KMS-11 (cell line): Measurements from ENCODE around the gene ANXA2.

Experiments
- H2AFZ ChIP-seq: fragments of 200-600 bp; sonication (generic); 2 replicates; pipeline ENCODE4 v1.6.1; 2016; ENCODE audit warnings: antibody characterized with exemption, mixed run types, low read depth
- H3K27ac ChIP-seq: fragments of 200-600 bp; sonication (generic); 2 replicates; pipeline ENCODE4 v1.6.1; 2016; ENCODE audit warnings: mild to moderate bottlenecking, mixed run types
- H3K27me3 ChIP-seq: fragments of 200-600 bp; sonication (generic); 2 replicates; pipeline ENCODE4 v1.6.1; 2017; ENCODE audit warnings: mild to moderate bottlenecking, low read depth, mixed run types, moderate library complexity; ENCODE audit not compliant: insufficient read depth
- H3K36me3 ChIP-seq: fragments of 200-600 bp; sonication (generic); 2 replicates; pipeline ENCODE4 v1.6.1; 2017; ENCODE audit warnings: mild to moderate bottlenecking, mixed run types; ENCODE audit not compliant: insufficient read depth
- H3K4me1 ChIP-seq: fragments of 200-600 bp; sonication (generic); 2 replicates; pipeline ENCODE4 v1.6.1; 2016; ENCODE audit warnings: mild to moderate bottlenecking, low read depth, mixed run types; ENCODE audit not compliant: poor library complexity, severe bottlenecking
- H3K4me2 ChIP-seq: fragments of 200-600 bp; sonication (generic); 2 replicates; pipeline ENCODE4 v1.7.0; 2016; ENCODE audit warnings: mild to moderate bottlenecking, mixed run types
- H3K4me3 ChIP-seq: fragments of 200-600 bp; sonication (generic); IDR thresholded peaks from 2 replicates; pipeline ENCODE4 v1.6.1; 2017; ENCODE audit warnings: low read depth, low read length, mixed read lengths; ENCODE audit not compliant: insufficient read depth
- H3K79me2 ChIP-seq: fragments of 200-600 bp; sonication (generic); 2 replicates; pipeline ENCODE4 v1.6.1; 2016; ENCODE audit warnings: low read depth, mixed run types; ENCODE audit not compliant: insufficient read depth
- H3K9ac ChIP-seq: fragments of 200-600 bp; sonication (generic); 2 replicates; pipeline ENCODE4 v1.6.1; 2016; ENCODE audit warnings: mild to moderate bottlenecking, mixed run types
- H4K20me1 ChIP-seq: fragments of 200-600 bp; sonication (generic); 2 replicates; pipeline ENCODE4 v1.6.1; 2016; ENCODE audit warnings: mild to moderate bottlenecking, mixed run types; ENCODE audit not compliant: insufficient read depth
- TF ChIP-seq, protein P1 (sequence below): fragments of 200-600 bp; sonication (generic); conservative IDR thresholded peaks from 2 replicates; pipeline ENCODE4 v1.6.1; 2017; ENCODE audit warnings: low read depth, mild to moderate bottlenecking, antibody characterized with exemption, low read length, moderate library complexity, mixed read lengths

Gene ANXA2

DNA sequence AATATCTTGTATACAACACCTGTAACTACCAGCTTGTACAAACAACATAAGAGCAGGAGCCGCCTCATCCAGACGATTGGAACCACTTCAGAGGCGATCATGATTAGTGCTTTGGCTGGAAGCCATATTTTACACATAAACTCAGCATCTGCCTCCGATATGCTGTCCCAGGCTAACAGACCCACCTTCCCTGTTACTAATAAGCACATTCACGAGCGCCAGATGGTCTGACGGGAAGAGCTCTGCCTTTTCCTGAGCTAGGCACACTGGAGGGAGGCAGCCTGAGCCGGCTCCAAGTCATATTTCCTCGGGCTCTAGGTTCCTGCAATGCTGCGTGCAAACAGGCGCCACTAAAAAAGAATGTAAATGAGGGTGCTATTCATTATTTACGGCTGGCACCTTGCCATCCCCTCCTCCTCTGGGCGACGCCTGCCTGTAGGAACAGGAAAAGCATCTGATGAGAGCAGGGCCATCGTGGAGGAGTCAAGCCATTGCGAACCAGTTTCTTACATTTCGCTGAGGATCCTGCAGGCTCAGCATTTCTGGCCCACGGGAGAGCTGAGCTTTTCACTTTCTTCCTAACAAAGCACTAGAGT lies 98.2 kb downstream of the ANXA2 start:
- H3K79me2 ChIP-seq, result no peaks in the 10 kb centered on the region
- TF ChIP-seq, protein P1, sequence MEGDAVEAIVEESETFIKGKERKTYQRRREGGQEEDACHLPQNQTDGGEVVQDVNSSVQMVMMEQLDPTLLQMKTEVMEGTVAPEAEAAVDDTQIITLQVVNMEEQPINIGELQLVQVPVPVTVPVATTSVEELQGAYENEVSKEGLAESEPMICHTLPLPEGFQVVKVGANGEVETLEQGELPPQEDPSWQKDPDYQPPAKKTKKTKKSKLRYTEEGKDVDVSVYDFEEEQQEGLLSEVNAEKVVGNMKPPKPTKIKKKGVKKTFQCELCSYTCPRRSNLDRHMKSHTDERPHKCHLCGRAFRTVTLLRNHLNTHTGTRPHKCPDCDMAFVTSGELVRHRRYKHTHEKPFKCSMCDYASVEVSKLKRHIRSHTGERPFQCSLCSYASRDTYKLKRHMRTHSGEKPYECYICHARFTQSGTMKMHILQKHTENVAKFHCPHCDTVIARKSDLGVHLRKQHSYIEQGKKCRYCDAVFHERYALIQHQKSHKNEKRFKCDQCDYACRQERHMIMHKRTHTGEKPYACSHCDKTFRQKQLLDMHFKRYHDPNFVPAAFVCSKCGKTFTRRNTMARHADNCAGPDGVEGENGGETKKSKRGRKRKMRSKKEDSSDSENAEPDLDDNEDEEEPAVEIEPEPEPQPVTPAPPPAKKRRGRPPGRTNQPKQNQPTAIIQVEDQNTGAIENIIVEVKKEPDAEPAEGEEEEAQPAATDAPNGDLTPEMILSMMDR, result no peak
- H2AFZ ChIP-seq, result no peak overlapping the region
- no peak overlapping the region for H3K4me3 ChIP-seq
- no peaks in the 10 kb centered on the region for H4K20me1 ChIP-seq
- H3K4me1 ChIP-seq, result no peaks in the 10 kb centered on the region
- no peak overlapping the region for H3K9ac ChIP-seq
- H3K27ac ChIP-seq, result no peak overlapping the region
- H3K4me2 ChIP-seq, result no peak overlapping the region
- H3K36me3 ChIP-seq, result no peaks in the 10 kb centered on the region
- H3K27me3 ChIP-seq, result no peaks in the 10 kb centered on the region
